ENCODE results near the gene DDX41.

The DDX41 gene

DNA sequence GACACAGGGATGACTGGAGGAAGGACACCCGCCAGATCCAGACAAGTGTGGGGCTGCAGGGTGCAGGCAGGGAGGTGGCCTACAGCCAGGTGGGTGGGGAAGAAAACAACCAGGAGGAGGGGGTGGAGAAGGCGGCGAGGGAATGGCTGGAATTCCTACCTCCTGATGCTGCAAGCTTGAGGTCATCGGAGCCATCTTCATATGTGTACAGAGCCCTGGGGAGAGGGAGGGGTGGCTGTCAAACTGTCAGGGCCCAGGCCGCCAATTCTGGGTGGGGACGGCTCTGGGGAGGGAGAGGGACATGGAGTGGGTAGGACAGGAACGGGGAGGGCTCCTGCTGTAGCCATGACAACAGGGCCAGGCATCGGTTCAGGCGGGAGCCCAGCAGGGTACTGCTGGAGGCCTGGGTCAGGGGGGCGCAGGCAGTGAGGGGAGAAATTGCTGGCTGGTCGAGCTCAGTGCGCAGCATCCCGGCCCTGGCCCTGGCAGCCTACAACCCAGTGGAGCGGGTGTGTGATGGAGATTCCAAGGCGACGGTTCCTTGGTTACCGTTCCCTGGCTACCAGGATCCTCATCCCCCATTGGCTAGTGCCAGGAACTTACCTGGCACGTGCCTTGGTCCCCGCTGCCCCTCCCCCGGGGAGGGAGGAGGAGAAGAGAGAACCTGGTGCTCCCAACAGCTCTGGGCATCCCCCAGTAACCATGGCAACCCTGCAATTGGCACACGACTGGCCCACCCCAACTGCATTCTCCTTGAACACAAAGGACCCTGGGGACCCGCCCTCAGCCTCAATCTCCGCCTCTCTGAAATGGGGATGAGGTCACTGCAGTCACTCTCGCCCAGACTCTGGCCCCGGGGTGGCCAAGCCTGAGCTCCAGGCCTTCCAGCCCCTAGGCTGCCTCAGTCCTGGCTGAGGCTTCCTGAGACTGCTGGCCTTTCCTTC lies 47.8 kb downstream of the DDX41 start:
- peak; percentile 36 for DNase-seq (ENCODE audit: low read depth)
- Histone ChIP-seq H3K36me3 (ENCODE audit: control insufficient read depth, insufficient read depth, low read length, severe bottlenecking) (peaks cover 29% of the 10 kb centered on the region), H3K4me3 (ENCODE audit: low read length) (no peak overlapping the region), H3K9me3 (ENCODE audit: control insufficient read depth, low read length) (no peaks in the 10 kb centered on the region), H3K4me1 (ENCODE audit: control insufficient read depth, insufficient read depth, low read length) (peaks cover 38% of the 10 kb centered on the region), H3K27me3 (replicated peaks; ENCODE audit: control insufficient read depth, insufficient read depth, low read length) (no peaks in the 10 kb centered on the region), H3K9ac (ENCODE audit: low read length) (peak overlapping the region; percentile 57)

GRCh38 chr5:177468329-177468684 lies 48.5 kb downstream of the DDX41 start:
- no peak overlapping the region for H3K4me3 ChIP-seq (ENCODE audit: low read length)
- H3K27me3 ChIP-seq (replicated peaks; ENCODE audit: control insufficient read depth, insufficient read depth, low read length) = no peaks in the 10 kb centered on the region
- no peak overlapping the region for H3K9ac ChIP-seq (ENCODE audit: low read length)
- H3K36me3 ChIP-seq (ENCODE audit: control insufficient read depth, insufficient read depth, low read length, severe bottlenecking) = peaks cover 33% of the 10 kb centered on the region
- no peaks in the 10 kb centered on the region for H3K9me3 ChIP-seq (ENCODE audit: control insufficient read depth, low read length)
- DNase-seq (ENCODE audit: low read depth) = no peak
- peaks cover 36% of the 10 kb centered on the region for H3K4me1 ChIP-seq (ENCODE audit: control insufficient read depth, insufficient read depth, low read length)

GRCh38 chr5:177467436-177467835 lies 49.3 kb downstream of the DDX41 start:
- Histone ChIP-seq H3K9ac (ENCODE audit: low read length) (no peak overlapping the region), H3K4me1 (ENCODE audit: control insufficient read depth, insufficient read depth, low read length) (peaks cover 36% of the 10 kb centered on the region), H3K36me3 (ENCODE audit: control insufficient read depth, insufficient read depth, low read length, severe bottlenecking) (peaks cover 36% of the 10 kb centered on the region), H3K4me3 (ENCODE audit: low read length) (no peak overlapping the region), H3K27me3 (replicated peaks; ENCODE audit: control insufficient read depth, insufficient read depth, low read length) (no peaks in the 10 kb centered on the region), H3K9me3 (ENCODE audit: control insufficient read depth, low read length) (no peaks in the 10 kb centered on the region)
- no peak for DNase-seq (ENCODE audit: low read depth)

GRCh38 chr5:177466861-177467260 lies 49.9 kb downstream of the DDX41 start:
- no peak for DNase-seq (ENCODE audit: low read depth)
- H3K9ac ChIP-seq (ENCODE audit: low read length) = no peak overlapping the region
- H3K4me3 ChIP-seq (ENCODE audit: low read length) = no peak overlapping the region
- no peaks in the 10 kb centered on the region for H3K27me3 ChIP-seq (replicated peaks; ENCODE audit: control insufficient read depth, insufficient read depth, low read length)
- H3K4me1 ChIP-seq (ENCODE audit: control insufficient read depth, insufficient read depth, low read length) = peaks cover 34% of the 10 kb centered on the region
- no peaks in the 10 kb centered on the region for H3K9me3 ChIP-seq (ENCODE audit: control insufficient read depth, low read length)
- peaks cover 39% of the 10 kb centered on the region for H3K36me3 ChIP-seq (ENCODE audit: control insufficient read depth, insufficient read depth, low read length, severe bottlenecking)

GRCh38 chr5:177465044-177465443 lies 51.7 kb downstream of the DDX41 start:
- Histone ChIP-seq H3K4me3 (ENCODE audit: low read length) (no peak overlapping the region), H3K27me3 (replicated peaks; ENCODE audit: control insufficient read depth, insufficient read depth, low read length) (no peaks in the 10 kb centered on the region), H3K4me1 (ENCODE audit: control insufficient read depth, insufficient read depth, low read length) (peaks cover 15% of the 10 kb centered on the region), H3K9me3 (ENCODE audit: control insufficient read depth, low read length) (no peaks in the 10 kb centered on the region), H3K36me3 (ENCODE audit: control insufficient read depth, insufficient read depth, low read length, severe bottlenecking) (peaks cover 45% of the 10 kb centered on the region), H3K9ac (ENCODE audit: low read length) (no peak overlapping the region)
- no peak for DNase-seq (ENCODE audit: low read depth)

- no peak for DNase-seq (ENCODE audit: low read depth)
These were observed 54.6 kb downstream of the DDX41 start for GRCh38 chr5:177462021-177462670.

More at GRCh38 chr5:177462021-177462670, 54.6 kb downstream of the DDX41 start:
- H3K4me1 ChIP-seq (ENCODE audit: control insufficient read depth, insufficient read depth, low read length) = no peaks in the 10 kb centered on the region
- H3K9me3 ChIP-seq (ENCODE audit: control insufficient read depth, low read length) = no peaks in the 10 kb centered on the region
- H3K36me3 ChIP-seq (ENCODE audit: control insufficient read depth, insufficient read depth, low read length, severe bottlenecking) = peaks cover 58% of the 10 kb centered on the region
- no peaks in the 10 kb centered on the region for H3K27me3 ChIP-seq (replicated peaks; ENCODE audit: control insufficient read depth, insufficient read depth, low read length)
- H3K4me3 ChIP-seq (ENCODE audit: low read length) = no peak overlapping the region
- H3K9ac ChIP-seq (ENCODE audit: low read length) = no peak overlapping the region
